HepG2 (cell line): ENCODE data around the gene CC2D1B.

Source experiments
- BHLHE40 ChIP-seq: IDR thresholded peaks from 2 replicates; pipeline ENCODE4 v1.6.1; 2011; ENCODE audit warnings: low read length, improper control_type of control experiment
- POLR2A ChIP-seq, 2 experiments: IDR thresholded peaks; 2 replicates each; pipeline ENCODE4 v1.6.1; 2011; ENCODE audit warnings: low read depth in 2 of 2, low read length in 2 of 2, mild to moderate bottlenecking in 1 of 2, moderate library complexity in 1 of 2; ENCODE audit not compliant: insufficient read depth in 1 of 2
- ZNF552 ChIP-seq: sonication (generic); formaldehyde crosslinking; IDR thresholded peaks from 2 replicates; pipeline ENCODE4 v1.9.0; 2022; ENCODE audit warnings: missing genetic modification reagents, mild to moderate bottlenecking, borderline replicate concordance
- ZNF746 ChIP-seq: sonication (generic); formaldehyde crosslinking; IDR thresholded peaks from 2 replicates; pipeline ENCODE4 v1.8.0; 2022; ENCODE audit warnings: mild to moderate bottlenecking, missing genetic modification reagents

DNA sequence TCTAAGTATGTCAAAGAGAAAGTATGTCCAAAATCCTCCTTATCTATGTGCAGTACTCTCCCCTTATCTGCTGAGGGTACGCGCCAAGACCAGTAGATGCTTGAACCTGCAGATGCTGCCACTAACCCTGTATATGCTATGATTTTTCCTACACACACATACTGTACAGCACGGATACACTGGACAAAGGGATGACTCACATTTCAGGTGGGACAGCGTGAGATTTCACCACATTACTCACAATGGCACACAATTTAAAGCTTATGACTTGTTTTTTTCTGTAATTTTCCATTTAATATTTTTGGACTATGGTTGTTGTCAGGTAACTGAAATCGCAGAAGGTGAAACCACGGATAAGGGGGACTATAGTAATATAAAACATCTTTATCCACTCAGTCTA, 34.1 kb upstream of the CC2D1B start:
- TF ChIP-seq ZNF746 (CRISPR knock-in tag) (no peak), ZNF552 (CRISPR knock-in tag) (no peak), BHLHE40 (no peak), POLR2A (IDR thresholded peaks at IDR 0.05; ENCODE audit: insufficient read depth in 1 of 2, low read depth in 2 of 2, low read length in 2 of 2) (no peak)
